IPS-15b (cell line): ENCODE measurements around the gene CLDN20.
"Not testable (repeated sequence)": the region's sequence is repeated elsewhere in the genome, so short reads cannot be mapped to it uniquely, and the experiment has no call there.

ENCODE experiments used
- H3K27me3 ChIP-seq: one replicate; pipeline ENCODE4 v1.6.1; 2013; ENCODE audit warnings: low read length; ENCODE audit not compliant: control insufficient read depth, insufficient read depth
- H3K36me3 ChIP-seq: one replicate; pipeline ENCODE4 v1.6.1; 2013; ENCODE audit warnings: low read length; ENCODE audit not compliant: control insufficient read depth, insufficient read depth
- H3K4me1 ChIP-seq: one replicate; pipeline ENCODE4 v1.6.1; 2013; ENCODE audit warnings: mild to moderate bottlenecking, low read length; ENCODE audit not compliant: control insufficient read depth, insufficient read depth
- H3K4me3 ChIP-seq: one replicate; pipeline ENCODE4 v1.5.1; 2013; ENCODE audit warnings: low read depth, low read length
- H3K9ac ChIP-seq: one replicate; pipeline ENCODE4 v1.6.1; 2013; ENCODE audit warnings: low read depth, mild to moderate bottlenecking, low read length
- H3K9me3 ChIP-seq: one replicate; pipeline ENCODE4 v1.6.1; 2013; ENCODE audit warnings: mild to moderate bottlenecking, low read length; ENCODE audit not compliant: control insufficient read depth, insufficient read depth

CLDN20 gene, protein sequence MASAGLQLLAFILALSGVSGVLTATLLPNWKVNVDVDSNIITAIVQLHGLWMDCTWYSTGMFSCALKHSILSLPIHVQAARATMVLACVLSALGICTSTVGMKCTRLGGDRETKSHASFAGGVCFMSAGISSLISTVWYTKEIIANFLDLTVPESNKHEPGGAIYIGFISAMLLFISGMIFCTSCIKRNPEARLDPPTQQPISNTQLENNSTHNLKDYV

DNA sequence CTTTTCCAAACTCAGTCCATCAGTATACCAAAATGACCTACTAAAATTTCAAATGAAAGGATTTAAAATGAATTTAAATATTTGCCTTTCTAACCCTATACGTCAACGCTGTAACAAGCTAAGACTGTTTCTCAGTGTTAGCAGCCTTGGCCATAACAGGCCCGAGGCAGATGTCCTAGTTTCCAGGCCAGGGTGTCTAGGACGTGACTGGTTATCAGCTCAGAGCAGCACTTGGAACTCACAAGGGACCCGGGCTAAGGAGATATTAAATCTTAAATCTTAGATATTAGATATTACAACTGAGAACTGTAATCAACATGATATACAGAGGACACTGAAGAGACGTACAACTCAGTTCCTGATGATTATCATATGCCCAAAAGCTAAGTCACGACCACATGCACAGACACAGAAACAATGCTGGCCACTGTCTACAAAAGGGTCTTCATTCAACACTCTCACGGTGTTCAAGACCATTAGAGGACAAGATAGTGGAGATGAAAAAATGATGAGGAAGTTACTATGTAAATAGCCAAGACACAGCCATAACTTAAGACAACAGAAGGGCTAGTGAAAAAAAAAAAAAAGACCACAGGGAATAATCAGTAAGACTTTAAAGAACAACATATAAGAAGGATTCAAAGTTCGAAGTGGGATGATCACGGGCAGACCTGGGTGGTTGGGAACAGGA lies at the start of gene CLDN20:
Gene CLDN20 (plus strand): TSS at position 641 of the 691 bp plus-strand sequence. CDS start 11,707 bp downstream, outside the sequence.
- H3K9me3 ChIP-seq, result no peaks in the 10 kb centered on the region
- H3K4me3 ChIP-seq, result no peak within 1 kb of the TSS
- no peaks in the 10 kb centered on the region for H3K27me3 ChIP-seq
- H3K9ac ChIP-seq, result no peak within 1 kb of the TSS
- peaks cover 8% of the 10 kb centered on the region for H3K36me3 ChIP-seq
- peaks cover 33% of the 10 kb centered on the region for H3K4me1 ChIP-seq

DNA sequence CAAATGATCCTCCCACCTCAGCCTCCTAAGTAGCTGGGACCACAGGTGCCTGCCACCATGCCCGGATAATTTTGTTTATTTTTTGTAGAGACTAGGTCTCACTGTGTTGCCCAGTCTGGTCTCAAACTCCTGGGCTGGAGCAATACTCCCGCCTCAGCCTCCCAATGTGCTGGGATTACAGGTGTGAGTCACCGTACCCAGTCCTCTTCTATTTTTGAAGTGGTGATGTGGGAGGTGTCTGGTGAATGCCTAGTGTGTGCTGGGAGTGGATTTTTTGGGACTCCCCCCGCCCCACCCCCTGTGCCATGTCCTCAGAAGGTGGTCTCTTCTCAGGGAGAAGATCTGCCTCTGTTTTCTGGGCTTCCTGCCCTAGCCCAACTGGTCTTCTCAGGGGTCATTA lies 47.9 kb upstream of the CLDN20 start:
- Histone ChIP-seq H3K4me3 (no peak overlapping the region), H3K27me3 (no peaks in the 10 kb centered on the region), H3K9ac (no peak overlapping the region), H3K36me3 (peaks cover 2% of the 10 kb centered on the region), H3K4me1 (peaks cover 2% of the 10 kb centered on the region), H3K9me3 (no peaks in the 10 kb centered on the region)

- Histone ChIP-seq H3K4me3 (no peak overlapping the region), H3K4me1 (peaks cover 2% of the 10 kb centered on the region), H3K27me3 (no peaks in the 10 kb centered on the region), H3K9ac (no peak overlapping the region), H3K36me3 (peaks cover 2% of the 10 kb centered on the region), H3K9me3 (no peaks in the 10 kb centered on the region)
Observed at GRCh38 chr6:155216312-155217046, 47.3 kb upstream of the CLDN20 start.

- not testable (repeated sequence) for H3K27me3 ChIP-seq, H3K9ac ChIP-seq, H3K9me3 ChIP-seq, H3K4me3 ChIP-seq, H3K4me1 ChIP-seq, H3K36me3 ChIP-seq
Observed at GRCh38 chr6:155218711-155219110, 45.1 kb upstream of the CLDN20 start.

DNA sequence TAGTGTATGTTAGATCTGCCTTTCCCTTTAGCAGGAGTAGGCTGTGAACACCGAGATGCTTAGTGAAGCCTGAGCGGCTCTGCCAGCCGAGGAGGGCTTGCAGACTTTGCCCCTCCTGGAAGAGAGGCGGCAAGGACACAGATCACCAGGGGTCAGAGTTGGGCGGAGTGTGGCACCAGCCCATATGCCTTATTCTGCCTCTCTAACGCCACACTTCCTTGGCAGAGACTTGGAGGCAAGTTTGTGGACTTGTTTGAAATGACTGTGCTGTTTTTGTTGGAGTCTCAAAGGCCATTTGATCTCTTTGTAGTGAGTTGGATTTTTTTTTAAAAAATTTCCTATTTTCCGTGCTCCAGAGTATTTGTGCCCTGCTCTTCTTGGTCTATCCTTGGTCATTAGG lies 44.5 kb upstream of the CLDN20 start:
- H3K9me3 ChIP-seq, result no peaks in the 10 kb centered on the region
- H3K27me3 ChIP-seq, result no peaks in the 10 kb centered on the region
- no peaks in the 10 kb centered on the region for H3K36me3 ChIP-seq

DNA sequence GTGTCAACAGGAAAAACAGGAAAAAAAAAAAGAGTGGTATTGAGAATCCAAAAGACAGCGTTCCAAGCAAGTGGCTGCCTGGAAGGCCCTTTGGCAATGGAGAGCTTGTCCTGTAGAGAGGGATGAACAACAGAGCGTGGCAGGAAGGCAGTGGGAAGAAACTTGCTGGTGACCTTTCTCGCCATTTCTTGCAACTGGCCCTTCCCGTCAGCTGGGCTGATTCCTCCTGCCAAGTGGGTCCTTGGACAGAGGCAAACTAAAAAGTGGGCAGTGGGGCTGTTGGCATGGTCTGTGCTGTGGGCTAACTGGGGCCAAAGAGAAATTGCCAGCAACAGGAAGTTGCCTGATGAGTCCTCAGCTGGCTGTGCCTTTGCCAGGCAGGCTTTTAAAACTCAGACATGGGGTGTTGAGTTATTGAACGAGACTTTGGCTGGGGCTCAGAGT lies 43.9 kb upstream of the CLDN20 start:
- H3K9me3 ChIP-seq, result no peaks in the 10 kb centered on the region
- H3K4me1 ChIP-seq, result peaks cover 2% of the 10 kb centered on the region
- H3K27me3 ChIP-seq, result no peaks in the 10 kb centered on the region
- no peak overlapping the region for H3K9ac ChIP-seq
- H3K36me3 ChIP-seq, result no peaks in the 10 kb centered on the region
- no peak overlapping the region for H3K4me3 ChIP-seq

More for the DNA sequence above, 44.5 kb upstream of the CLDN20 start:
- Histone ChIP-seq H3K4me1 (peaks cover 2% of the 10 kb centered on the region), H3K4me3 (no peak overlapping the region), H3K9ac (no peak overlapping the region)

DNA sequence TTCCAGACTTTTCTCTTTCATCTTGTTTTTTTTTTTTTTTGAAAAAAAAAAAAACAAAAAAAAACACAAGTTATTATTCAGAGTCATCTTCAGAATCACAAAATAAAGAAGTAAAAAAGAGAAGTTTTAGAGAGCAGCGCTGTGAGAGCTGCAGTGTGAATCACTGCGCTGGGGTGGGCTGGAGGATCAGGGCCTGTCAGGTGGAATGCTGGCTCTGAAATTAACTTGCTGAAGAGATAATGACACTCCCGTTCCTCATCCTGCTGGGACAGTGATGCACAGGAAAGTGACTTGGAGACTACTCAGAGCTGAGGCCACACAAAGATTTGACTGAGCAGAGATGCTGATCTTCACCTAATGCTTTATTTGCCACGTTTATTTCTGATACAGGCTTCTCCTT lies 42.7 kb upstream of the CLDN20 start:
- H3K9me3 ChIP-seq, result no peaks in the 10 kb centered on the region
- no peak overlapping the region for H3K4me3 ChIP-seq
- no peaks in the 10 kb centered on the region for H3K27me3 ChIP-seq
- no peak overlapping the region for H3K9ac ChIP-seq
- H3K4me1 ChIP-seq, result peaks cover 2% of the 10 kb centered on the region
- H3K36me3 ChIP-seq, result no peaks in the 10 kb centered on the region

DNA sequence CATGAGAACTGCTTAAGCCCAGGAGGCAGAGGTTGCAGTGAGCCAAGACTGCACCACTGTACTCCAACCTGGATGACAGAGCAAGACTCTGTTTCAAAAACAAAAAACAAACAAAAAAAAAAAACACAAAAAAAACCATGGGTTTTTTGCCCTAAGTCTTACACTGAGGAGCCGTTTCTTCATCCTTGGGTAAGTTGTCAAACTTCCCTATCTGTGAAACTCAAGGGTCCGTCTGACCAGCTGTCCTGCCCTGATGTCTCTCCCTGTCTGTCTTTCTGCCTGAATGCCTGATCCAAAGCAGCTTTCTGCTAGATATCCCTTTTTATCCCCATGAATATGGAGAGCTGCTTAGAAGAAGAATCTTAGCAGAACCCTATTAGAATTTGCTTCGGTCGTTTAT lies 41.3 kb upstream of the CLDN20 start:
- Histone ChIP-seq H3K4me1 (peaks cover 6% of the 10 kb centered on the region), H3K27me3 (no peaks in the 10 kb centered on the region), H3K9ac (no peak overlapping the region), H3K36me3 (no peaks in the 10 kb centered on the region), H3K9me3 (no peaks in the 10 kb centered on the region), H3K4me3 (no peak overlapping the region)

- Histone ChIP-seq H3K9me3 (no peaks in the 10 kb centered on the region), H3K4me3 (no peak overlapping the region), H3K36me3 (no peaks in the 10 kb centered on the region), H3K4me1 (peaks cover 6% of the 10 kb centered on the region), H3K27me3 (no peaks in the 10 kb centered on the region), H3K9ac (no peak overlapping the region)
Observed at GRCh38 chr6:155223646-155224451, 40.0 kb upstream of the CLDN20 start.

GRCh38 chr6:155224618-155225017 lies 39.2 kb upstream of the CLDN20 start:
- Histone ChIP-seq H3K36me3 (no peaks in the 10 kb centered on the region), H3K9ac (no peak overlapping the region), H3K27me3 (no peaks in the 10 kb centered on the region), H3K9me3 (no peaks in the 10 kb centered on the region), H3K4me1 (peaks cover 6% of the 10 kb centered on the region), H3K4me3 (no peak overlapping the region)

DNA sequence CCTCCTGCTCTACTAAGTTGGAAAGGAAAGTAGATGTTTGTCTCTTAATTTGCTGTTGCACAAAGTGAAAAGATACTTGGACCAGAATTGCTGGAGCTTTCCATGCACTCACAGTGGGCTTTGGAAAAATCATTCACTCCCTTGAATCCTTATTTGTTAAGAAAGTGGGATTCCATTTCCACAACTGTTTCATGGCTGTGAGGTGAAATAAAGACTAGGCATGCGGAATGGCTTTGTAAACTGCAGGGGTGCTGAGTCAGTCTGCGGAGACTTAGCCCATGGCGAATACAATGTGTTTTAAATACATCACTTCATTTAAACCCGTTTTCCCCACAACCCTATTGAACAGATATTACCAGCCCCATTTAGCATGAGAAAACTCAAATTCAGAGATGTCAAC lies 36.8 kb upstream of the CLDN20 start:
- H3K36me3 ChIP-seq, result no peaks in the 10 kb centered on the region
- no peak overlapping the region for H3K4me3 ChIP-seq
- H3K9me3 ChIP-seq, result no peaks in the 10 kb centered on the region
- H3K27me3 ChIP-seq, result no peaks in the 10 kb centered on the region
- peaks cover 6% of the 10 kb centered on the region for H3K4me1 ChIP-seq
- no peak overlapping the region for H3K9ac ChIP-seq
